OCI-LY3 (cell line): ENCODE data around the gene B4GALT2.

Experiments
- H2AFZ ChIP-seq: fragments of 200-600, 300-600 bp; shearing (Covaris generic); 2 replicates; pipeline ENCODE4 v1.6.0; 2014; ENCODE audit warnings: antibody characterized with exemption, low read depth, low read length
- H3K27ac ChIP-seq: fragments of 200-600, 300-600 bp; sonication (generic); 2 replicates; pipeline ENCODE4 v1.5.1; 2014; ENCODE audit warnings: mild to moderate bottlenecking, low read length, moderate library complexity, mixed read lengths
- H3K27me3 ChIP-seq: fragments of 200-600, 300-600 bp; sonication (generic); 2 replicates; pipeline ENCODE4 v1.6.1; 2014; ENCODE audit warnings: low read depth, low read length, mixed read lengths
- H3K36me3 ChIP-seq: fragments of 200-600, 300-600 bp; sonication (generic); replicated peaks from 2 replicates; pipeline ENCODE3; 2014; ENCODE audit warnings: low read depth, low read length, mixed read lengths
- H3K4me1 ChIP-seq: fragments of 300-600, 200-600 bp; sonication (generic); 2 replicates; pipeline ENCODE4 v1.6.1; 2014; ENCODE audit warnings: low read length, mixed read lengths
- H3K4me2 ChIP-seq: fragments of 200-600, 300-600 bp; sonication (generic); 2 replicates; pipeline ENCODE4 v1.6.1; 2014; ENCODE audit warnings: low read length, mixed read lengths
- H3K4me3 ChIP-seq: fragments of 300-600, 200-600 bp; sonication (generic); 2 replicates; pipeline ENCODE4 v1.5.1; 2014; ENCODE audit warnings: antibody characterized with exemption, mild to moderate bottlenecking, low read length, moderate library complexity
- H3K79me2 ChIP-seq: fragments of 300-600, 200-600 bp; shearing (Covaris generic); 2 replicates; pipeline ENCODE4 v1.6.1; 2014; ENCODE audit warnings: mild to moderate bottlenecking, low read length, mixed read lengths
- H3K9ac ChIP-seq: fragments of 300-600, 200-600 bp; shearing (Covaris generic); 2 replicates; pipeline ENCODE4 v1.6.0; 2014; ENCODE audit warnings: mild to moderate bottlenecking, low read length, moderate library complexity
- H3K9me3 ChIP-seq: fragments of 200-600, 300-600 bp; shearing (Covaris generic); 2 replicates; pipeline ENCODE4 v1.6.1; 2014; ENCODE audit warnings: low read length, mixed read lengths; ENCODE audit not compliant: insufficient read depth
- H4K20me1 ChIP-seq: fragments of 200-600, 300-600 bp; sonication (generic); 2 replicates; pipeline ENCODE4 v1.6.1; 2016; ENCODE audit warnings: low read length, mixed read lengths; ENCODE audit not compliant: insufficient read depth
- EZH2phosphoT487 ChIP-seq: fragments of 200-600 bp; shearing (Covaris generic); IDR thresholded peaks from 2 replicates; pipeline ENCODE4 v1.6.1; 2018; ENCODE audit warnings: antibody characterized with exemption, mixed run types, low read depth
- TF ChIP-seq, protein P1 (sequence below): fragments of 200-600, 300-600 bp; sonication (generic); IDR thresholded peaks from 2 replicates; pipeline ENCODE4 v1.5.1; 2014; ENCODE audit warnings: antibody characterized with exemption, low read length, low read depth

The B4GALT2 gene

DNA sequence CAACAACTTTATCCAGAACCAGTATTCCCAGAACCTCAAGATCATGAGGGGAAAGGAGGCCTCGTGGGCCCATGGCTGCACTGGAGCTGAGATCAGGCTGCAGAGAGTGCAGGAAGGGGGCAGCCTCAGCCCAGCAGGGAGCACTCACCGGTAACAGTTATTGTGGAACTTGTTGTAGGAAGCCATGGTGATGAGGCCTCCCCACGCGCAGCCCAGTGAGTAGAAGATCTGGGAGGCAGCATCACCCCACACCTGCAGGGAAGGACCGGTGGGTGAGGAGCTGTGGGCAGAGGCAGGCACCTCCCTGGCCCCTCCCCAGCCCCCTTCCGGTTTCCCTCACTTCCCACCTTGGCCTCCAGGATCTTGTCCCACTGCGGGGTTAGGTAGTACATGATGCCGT, 23.2 kb downstream of the B4GALT2 start:
- no peak overlapping the region for H3K27ac ChIP-seq
- H3K9me3 ChIP-seq, result no peaks in the 10 kb centered on the region
- no peaks in the 10 kb centered on the region for H3K79me2 ChIP-seq
- no peak overlapping the region for H3K4me3 ChIP-seq
- no peaks in the 10 kb centered on the region for H4K20me1 ChIP-seq
- H3K27me3 ChIP-seq, result no peaks in the 10 kb centered on the region
- TF ChIP-seq EZH2phosphoT487, result no peak
- TF ChIP-seq, protein P1, sequence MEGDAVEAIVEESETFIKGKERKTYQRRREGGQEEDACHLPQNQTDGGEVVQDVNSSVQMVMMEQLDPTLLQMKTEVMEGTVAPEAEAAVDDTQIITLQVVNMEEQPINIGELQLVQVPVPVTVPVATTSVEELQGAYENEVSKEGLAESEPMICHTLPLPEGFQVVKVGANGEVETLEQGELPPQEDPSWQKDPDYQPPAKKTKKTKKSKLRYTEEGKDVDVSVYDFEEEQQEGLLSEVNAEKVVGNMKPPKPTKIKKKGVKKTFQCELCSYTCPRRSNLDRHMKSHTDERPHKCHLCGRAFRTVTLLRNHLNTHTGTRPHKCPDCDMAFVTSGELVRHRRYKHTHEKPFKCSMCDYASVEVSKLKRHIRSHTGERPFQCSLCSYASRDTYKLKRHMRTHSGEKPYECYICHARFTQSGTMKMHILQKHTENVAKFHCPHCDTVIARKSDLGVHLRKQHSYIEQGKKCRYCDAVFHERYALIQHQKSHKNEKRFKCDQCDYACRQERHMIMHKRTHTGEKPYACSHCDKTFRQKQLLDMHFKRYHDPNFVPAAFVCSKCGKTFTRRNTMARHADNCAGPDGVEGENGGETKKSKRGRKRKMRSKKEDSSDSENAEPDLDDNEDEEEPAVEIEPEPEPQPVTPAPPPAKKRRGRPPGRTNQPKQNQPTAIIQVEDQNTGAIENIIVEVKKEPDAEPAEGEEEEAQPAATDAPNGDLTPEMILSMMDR, result no peak
- no peaks in the 10 kb centered on the region for H3K4me1 ChIP-seq
- H3K9ac ChIP-seq, result no peak overlapping the region
- H3K4me2 ChIP-seq, result no peak overlapping the region
- no peak overlapping the region for H2AFZ ChIP-seq
- no peaks in the 10 kb centered on the region for H3K36me3 ChIP-seq

DNA sequence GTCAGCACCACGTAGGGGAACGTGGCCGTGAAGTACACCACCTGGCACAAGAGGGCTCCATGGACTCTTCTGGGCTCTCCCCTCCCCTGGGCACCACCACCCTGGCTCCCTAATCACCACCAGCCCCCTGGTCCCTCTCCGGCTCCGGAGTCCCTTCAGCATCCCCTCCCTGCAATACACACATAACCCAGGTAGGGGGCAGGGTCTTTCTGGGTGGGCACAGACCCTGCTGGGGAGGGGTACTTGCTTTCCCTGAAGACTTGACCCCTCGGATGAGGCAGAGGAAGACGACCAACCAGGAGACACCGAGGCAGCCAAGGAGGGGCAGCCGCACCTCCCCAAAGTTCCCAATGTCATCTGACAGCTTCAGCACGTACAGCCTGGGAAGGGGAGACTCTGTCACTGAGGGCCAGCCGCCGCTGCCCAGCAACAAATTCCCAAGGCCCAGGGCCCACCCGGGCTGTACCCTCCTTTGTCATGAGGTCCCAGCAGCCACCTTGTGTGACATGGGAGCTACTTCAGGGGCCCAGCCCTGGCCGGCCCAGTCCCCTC, 23.7 kb downstream of the B4GALT2 start:
- H3K4me1 ChIP-seq, result no peaks in the 10 kb centered on the region
- H3K4me3 ChIP-seq, result no peak overlapping the region
- H3K9ac ChIP-seq, result no peak overlapping the region
- no peaks in the 10 kb centered on the region for H4K20me1 ChIP-seq
- H3K36me3 ChIP-seq, result no peaks in the 10 kb centered on the region
- H3K27ac ChIP-seq, result no peak overlapping the region
- no peaks in the 10 kb centered on the region for H3K27me3 ChIP-seq
- H3K79me2 ChIP-seq, result no peaks in the 10 kb centered on the region
- no peak overlapping the region for H3K4me2 ChIP-seq
- H2AFZ ChIP-seq, result no peak overlapping the region
- TF ChIP-seq, protein P1, result no peak
- TF ChIP-seq EZH2phosphoT487, result no peak
- no peaks in the 10 kb centered on the region for H3K9me3 ChIP-seq

DNA sequence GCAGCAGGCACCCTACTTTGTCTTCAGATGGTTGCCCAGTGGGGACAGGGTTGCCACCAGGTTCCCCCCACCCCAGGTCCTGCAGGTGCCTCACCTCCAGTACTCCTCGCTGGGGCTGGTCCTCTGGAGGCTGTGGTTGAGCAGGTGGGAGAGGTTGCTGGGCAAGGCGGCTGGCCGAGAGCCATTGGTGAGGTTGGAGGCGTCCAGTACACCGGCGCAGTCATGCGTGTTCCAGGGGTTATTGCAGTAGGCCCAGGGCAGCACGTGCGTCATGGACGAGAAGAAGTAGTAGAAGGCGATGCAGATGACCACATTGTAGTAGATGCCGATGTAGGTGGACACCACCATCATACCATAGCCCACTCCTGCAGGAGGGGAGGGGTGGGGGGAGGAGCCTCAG, 29.2 kb downstream of the B4GALT2 start:
- Histone ChIP-seq H3K4me3 (no peak overlapping the region), H3K9ac (no peak overlapping the region), H3K27ac (no peak overlapping the region), H2AFZ (no peak overlapping the region), H4K20me1 (no peaks in the 10 kb centered on the region), H3K27me3 (no peaks in the 10 kb centered on the region), H3K4me1 (no peaks in the 10 kb centered on the region), H3K36me3 (no peaks in the 10 kb centered on the region), H3K79me2 (no peaks in the 10 kb centered on the region), H3K9me3 (no peaks in the 10 kb centered on the region), H3K4me2 (no peak overlapping the region)
- TF ChIP-seq, protein P1, result no peak
- TF ChIP-seq EZH2phosphoT487, result no peak

DNA sequence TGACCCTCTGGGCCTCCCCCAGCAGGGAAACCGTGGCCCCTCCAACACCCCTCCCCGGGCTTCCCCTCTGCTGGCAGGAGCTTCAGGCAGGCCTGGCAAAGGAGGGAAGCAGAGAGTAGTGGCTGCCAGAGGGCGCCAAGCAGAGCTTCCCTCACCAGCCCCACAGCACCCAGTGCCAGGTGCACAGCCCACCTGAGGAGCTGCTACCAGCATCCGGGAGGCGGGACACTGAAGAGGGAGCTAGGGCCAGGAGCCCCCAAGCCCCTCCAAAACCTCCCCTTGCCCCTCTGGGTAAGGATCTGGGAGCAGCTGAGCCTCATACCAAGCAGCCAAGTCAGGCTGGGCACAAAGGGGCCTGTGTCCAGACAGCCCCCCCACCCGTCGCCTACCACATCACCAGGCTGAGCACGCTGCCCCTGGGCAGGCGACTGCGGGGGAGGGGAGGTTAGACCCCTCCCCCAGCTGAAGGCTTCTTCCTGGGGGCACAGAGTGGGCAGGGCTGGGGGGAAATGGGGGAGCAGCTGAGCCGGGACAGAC, 32.0 kb downstream of the B4GALT2 start:
- no peaks in the 10 kb centered on the region for H4K20me1 ChIP-seq
- H3K9me3 ChIP-seq, result no peaks in the 10 kb centered on the region
- H3K27ac ChIP-seq, result no peak overlapping the region
- no peaks in the 10 kb centered on the region for H3K36me3 ChIP-seq
- no peaks in the 10 kb centered on the region for H3K79me2 ChIP-seq
- H3K4me1 ChIP-seq, result no peaks in the 10 kb centered on the region
- no peak overlapping the region for H3K4me3 ChIP-seq
- H3K27me3 ChIP-seq, result no peaks in the 10 kb centered on the region
- TF ChIP-seq, protein P1, result no peak
- TF ChIP-seq EZH2phosphoT487, result no peak
- no peak overlapping the region for H3K9ac ChIP-seq
- no peak overlapping the region for H2AFZ ChIP-seq
- H3K4me2 ChIP-seq, result no peak overlapping the region
